Measurements from ENCODE around the gene FRMD5.

Gene FRMD5

DNA sequence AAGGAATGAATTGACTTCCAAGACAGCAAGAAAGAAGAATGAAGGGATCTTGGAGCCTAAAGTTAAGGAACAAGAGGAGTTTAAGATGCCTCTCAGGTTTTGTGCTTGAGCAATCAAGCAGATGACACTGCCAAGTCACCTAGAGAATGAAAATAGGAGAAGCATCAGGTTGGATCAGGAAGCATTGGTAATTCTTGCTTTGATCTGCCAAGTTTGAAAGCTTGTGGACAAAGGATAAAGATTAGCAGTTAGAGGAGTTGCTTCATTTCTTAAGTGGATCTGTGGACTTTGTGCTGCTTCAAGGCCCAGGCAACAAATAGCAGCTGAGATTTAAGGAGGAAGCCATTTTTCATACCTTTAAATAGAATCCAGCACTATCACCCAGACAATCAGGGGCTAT, 35.6 kb downstream of the FRMD5 start:
- Histone ChIP-seq H3K4me3 (ENCODE audit: low read depth, low read length) (no peak overlapping the region), H3K27ac (no peak overlapping the region), H3K9me3 (ENCODE audit: severe bottlenecking) (no peaks in the 10 kb centered on the region), H3K27me3 (ENCODE audit: insufficient read depth, low read depth, severe bottlenecking) (no peaks in the 10 kb centered on the region), H3K36me3 (no peaks in the 10 kb centered on the region)
- TF ChIP-seq CTCF (IDR thresholded peaks at IDR 0.05; ENCODE audit: low read depth, low read length) = no peak
- DNase-seq = peak; percentile 15

GRCh38 chr15:44158111-44158510, 37.0 kb downstream of the FRMD5 start:
- no peaks in the 10 kb centered on the region for H3K9me3 ChIP-seq (ENCODE audit: severe bottlenecking)
- DNase-seq = no peak
- no peak overlapping the region for H3K27ac ChIP-seq
- no peaks in the 10 kb centered on the region for H3K27me3 ChIP-seq (ENCODE audit: insufficient read depth, low read depth, severe bottlenecking)
- TF ChIP-seq CTCF (IDR thresholded peaks at IDR 0.05; ENCODE audit: low read depth, low read length) = no peak
- H3K4me3 ChIP-seq (ENCODE audit: low read depth, low read length) = no peak overlapping the region
- H3K36me3 ChIP-seq = no peaks in the 10 kb centered on the region

- Histone ChIP-seq H3K27me3 (ENCODE audit: insufficient read depth, low read depth, severe bottlenecking) (no peaks in the 10 kb centered on the region), H3K27ac (no peak overlapping the region), H3K36me3 (no peaks in the 10 kb centered on the region), H3K9me3 (ENCODE audit: severe bottlenecking) (no peaks in the 10 kb centered on the region), H3K4me3 (ENCODE audit: low read depth, low read length) (no peak overlapping the region)
- no peak for TF ChIP-seq CTCF (IDR thresholded peaks at IDR 0.05; ENCODE audit: low read depth, low read length)
- no peak for DNase-seq
Observed at GRCh38 chr15:44157679-44158078, 37.4 kb downstream of the FRMD5 start.

DNA sequence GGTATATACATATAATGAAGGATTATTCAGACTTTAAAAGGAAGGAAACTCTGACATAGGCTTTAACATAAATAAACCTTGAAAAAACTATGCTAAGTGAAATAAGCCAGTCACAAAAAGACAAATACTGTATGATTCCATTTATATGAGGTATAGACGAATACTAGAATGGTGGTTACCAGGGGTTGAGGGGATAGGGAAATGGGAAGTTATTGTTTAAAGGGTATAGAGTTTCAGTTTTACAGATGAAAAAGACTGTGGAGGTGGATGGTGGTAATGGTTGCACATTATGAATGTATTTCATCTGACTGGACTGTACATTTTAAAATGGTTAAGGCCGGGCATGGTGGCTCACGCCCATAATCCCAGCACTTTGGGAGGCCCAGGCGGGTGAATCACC, 41.7 kb downstream of the FRMD5 start:
- no peak for DNase-seq
- Histone ChIP-seq H3K27me3 (ENCODE audit: insufficient read depth, low read depth, severe bottlenecking) (no peaks in the 10 kb centered on the region), H3K9me3 (ENCODE audit: severe bottlenecking) (no peaks in the 10 kb centered on the region), H3K36me3 (no peaks in the 10 kb centered on the region), H3K4me3 (ENCODE audit: low read depth, low read length) (no peak overlapping the region), H3K27ac (no peak overlapping the region)
- TF ChIP-seq CTCF (IDR thresholded peaks at IDR 0.05; ENCODE audit: low read depth, low read length) = no peak

DNA sequence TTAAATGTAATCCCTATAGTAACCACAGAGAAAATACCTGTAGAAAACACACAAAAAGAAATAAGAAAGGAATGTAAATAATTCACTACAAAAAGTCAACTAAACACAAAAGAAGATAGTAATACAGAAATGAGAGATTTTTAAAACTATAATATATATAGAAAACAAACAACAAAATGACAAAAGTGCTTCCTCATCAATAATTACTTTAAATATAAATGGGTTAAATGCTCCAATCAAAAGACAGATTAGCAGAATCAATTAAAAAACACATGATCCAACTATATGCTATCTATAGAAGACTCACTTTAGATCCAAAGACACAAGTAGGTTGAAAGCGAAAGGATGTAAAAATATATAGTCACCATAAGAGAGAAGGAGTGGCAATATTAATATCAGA, 45.8 kb downstream of the FRMD5 start:
- no peaks in the 10 kb centered on the region for H3K36me3 ChIP-seq
- no peak for TF ChIP-seq CTCF (IDR thresholded peaks at IDR 0.05; ENCODE audit: low read depth, low read length)
- DNase-seq = no peak
- H3K9me3 ChIP-seq (ENCODE audit: severe bottlenecking) = no peaks in the 10 kb centered on the region
- H3K27me3 ChIP-seq (ENCODE audit: insufficient read depth, low read depth, severe bottlenecking) = no peaks in the 10 kb centered on the region
- no peak overlapping the region for H3K27ac ChIP-seq
- no peak overlapping the region for H3K4me3 ChIP-seq (ENCODE audit: low read depth, low read length)

DNA sequence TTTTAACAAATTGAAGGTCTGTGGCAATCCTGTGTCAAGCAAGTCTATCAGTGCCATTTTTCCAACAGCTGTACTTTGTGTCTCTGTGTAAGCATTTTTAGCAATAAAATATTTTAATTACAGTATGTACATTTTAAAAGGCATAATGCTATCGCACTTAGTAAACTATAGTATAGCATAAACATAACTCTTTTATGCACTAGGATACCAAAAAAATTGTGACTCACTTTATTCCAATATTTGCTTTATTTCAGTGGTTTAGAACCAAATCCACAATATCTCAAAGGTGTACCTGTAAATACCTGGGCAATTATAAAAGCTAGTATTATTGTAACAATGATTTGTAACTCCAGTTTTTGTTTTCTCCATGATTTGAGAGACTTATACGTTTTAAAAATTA, 46.5 kb downstream of the FRMD5 start:
- H3K36me3 ChIP-seq = no peaks in the 10 kb centered on the region
- no peak for DNase-seq
- no peak overlapping the region for H3K4me3 ChIP-seq (ENCODE audit: low read depth, low read length)
- no peaks in the 10 kb centered on the region for H3K27me3 ChIP-seq (ENCODE audit: insufficient read depth, low read depth, severe bottlenecking)
- TF ChIP-seq CTCF (IDR thresholded peaks at IDR 0.05; ENCODE audit: low read depth, low read length) = no peak
- no peak overlapping the region for H3K27ac ChIP-seq
- no peaks in the 10 kb centered on the region for H3K9me3 ChIP-seq (ENCODE audit: severe bottlenecking)
